ENCODE results near the gene PEAK1.

- no peak for TF ChIP-seq CTCF (IDR thresholded peaks at IDR 0.05)
- TF ChIP-seq EP300 (IDR thresholded peaks at IDR 0.05): no peak
- no peak for TF ChIP-seq POLR2A (IDR thresholded peaks at IDR 0.05)
- no peak for TF ChIP-seq POLR2AphosphoS5 (IDR thresholded peaks at IDR 0.05)
Observed at GRCh38 chr15:77111789-77112188, 308.1 kb downstream of the PEAK1 start.
